HG03520 (cell line): Measurements from ENCODE around the gene ECHS1.
"Not testable (repeated sequence)": the region's sequence is repeated elsewhere in the genome, so short reads cannot be mapped to it uniquely, and the experiment has no call there.

Source experiments
- ATAC-seq: cut with Tn5 transposase; IDR thresholded peaks from one replicate; pipeline ENCODE4 v1.9.1; 2021; ENCODE audit warnings: mild to moderate bottlenecking, moderate library complexity; ENCODE audit not compliant: unreplicated experiment

The ECHS1 gene

DNA sequence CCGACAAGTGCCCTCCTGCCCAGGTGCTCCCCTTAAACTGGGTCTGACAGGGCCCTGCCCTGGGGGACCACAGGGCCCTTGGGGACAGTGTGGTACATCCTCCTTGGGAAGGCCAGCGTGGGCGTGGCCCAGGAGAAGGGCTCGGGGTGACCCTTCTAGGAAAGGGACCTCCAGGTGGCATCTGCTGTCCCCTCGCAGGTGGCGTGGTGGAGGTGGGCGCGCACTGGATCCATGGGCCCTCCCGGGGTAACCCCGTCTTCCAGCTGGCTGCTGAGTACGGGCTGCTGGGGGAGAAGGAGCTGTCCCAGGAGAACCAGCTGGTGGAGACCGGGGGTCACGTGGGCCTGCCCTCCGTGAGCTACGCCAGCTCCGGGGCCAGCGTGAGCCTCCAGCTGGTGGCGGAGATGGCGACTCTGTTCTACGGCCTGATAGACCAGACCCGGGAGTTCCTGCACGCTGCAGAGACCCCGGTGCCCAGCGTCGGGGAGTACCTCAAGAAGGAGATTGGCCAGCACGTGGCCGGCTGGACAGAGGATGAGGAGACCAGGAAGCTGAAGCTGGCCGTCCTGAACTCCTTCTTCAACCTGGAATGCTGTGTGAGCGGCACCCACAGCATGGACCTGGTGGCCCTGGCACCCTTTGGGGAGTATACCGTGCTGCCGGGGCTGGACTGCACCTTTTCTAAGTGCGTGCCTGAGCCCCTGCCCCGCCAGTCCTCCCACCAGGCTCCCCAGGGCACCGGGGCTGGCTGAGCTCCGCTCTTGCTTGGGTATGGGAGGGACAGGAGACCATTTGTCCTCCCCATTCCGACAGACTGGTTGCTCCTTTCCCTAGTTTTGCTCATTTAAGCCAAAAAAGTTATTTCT is 6.9 kb upstream of the ECHS1 start:
- ATAC-seq: no peak

DNA sequence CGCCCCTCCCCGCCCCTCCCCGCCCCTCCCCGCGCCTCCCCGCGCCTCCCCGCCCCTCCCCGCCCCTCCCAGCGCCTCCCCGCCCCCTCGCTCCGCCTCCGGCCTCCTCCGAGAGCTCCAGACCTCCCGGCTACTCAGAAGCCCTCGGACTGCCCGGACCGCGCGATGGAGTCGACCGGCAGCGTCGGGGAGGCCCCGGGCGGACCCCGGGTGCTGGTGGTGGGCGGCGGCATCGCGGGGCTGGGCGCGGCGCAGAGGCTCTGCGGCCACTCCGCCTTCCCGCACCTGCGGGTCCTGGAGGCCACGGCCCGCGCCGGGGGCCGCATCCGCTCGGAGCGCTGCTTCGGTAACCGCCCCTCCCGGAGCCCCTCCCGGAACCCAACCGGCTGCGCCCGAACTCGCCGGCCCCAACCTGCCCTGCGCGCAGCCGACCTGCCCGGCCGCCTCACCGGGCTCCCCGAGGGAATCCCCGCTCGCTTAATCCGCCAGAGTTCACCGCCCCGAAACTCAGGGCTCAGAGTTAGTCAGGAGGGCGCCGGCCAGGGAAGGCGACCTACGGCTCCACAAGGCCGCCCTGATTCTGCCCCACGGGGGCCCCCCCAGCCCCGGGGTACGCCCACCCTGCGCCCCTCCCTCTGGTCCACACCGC is 6.1 kb upstream of the ECHS1 start, which contains the start of gene PAOX:
PAOX (plus strand) TSS at position 111 of the 649 bp plus-strand sequence; CDS start at position 166, 55 bp downstream.
- peak; percentile 48 for ATAC-seq

DNA sequence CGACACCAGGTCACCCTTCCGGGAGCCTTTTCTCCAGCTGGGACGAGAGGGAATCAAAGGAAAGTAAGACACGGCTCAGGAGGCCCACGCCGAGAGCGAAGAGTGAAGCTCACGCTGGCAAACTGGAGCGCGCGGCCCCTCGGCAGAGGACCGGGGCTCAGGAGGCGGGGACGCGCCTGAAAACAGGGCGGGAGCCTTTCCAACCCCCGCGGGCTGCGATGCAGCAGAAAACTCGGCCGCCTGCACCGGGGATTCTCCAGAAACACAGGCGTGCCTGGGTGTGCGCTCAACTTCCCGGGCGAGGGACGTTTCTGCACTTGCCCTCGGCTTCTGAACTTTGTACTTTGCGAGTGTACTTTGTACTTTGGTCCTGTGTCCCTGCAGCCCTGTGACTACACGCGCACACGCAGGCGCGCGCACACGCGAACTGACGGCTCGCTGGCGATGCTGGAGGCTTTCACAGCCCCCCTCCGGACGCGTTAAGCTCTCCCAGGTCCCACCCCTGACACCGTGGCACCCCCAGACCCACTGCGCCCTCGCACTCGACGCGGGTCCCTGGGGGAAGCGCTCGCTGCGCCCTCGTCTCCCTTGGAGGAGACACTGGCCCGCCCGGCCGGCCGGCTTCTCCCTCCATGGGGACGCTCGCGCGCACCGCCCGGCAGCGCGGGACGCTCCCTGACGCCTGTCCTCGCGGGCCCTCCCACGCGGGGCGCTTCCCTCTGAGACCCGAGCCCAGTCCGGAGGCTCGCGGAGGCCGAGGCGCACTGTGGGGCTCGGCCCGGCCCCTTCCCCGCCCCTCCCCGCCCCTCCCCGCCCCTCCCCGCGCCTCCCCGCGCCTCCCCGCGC is 5.3 kb upstream of the ECHS1 start:
- peak; percentile 34 for ATAC-seq

DNA sequence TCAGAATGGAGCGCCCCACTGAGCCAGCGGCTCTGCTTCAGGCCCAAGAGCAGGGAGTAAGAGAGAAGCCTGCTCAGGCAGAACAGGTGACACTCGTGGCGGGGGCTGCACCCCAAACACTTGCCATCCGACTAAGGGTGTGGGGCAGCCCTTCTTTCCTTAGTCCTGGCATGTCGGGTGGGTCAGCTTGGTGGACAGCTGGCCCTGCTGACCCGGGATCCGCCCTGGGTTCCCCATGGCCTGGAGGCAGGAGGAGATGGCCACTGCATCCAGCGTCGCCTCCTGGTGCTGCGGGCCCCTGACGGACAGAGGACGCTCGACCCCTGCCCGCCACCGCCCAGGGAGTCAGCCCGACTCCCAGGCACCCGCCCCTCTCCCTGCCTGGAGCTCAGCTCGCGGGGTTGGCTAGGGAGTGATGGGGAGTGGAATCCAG is 4.7 kb upstream of the ECHS1 start:
- no peak for ATAC-seq

DNA sequence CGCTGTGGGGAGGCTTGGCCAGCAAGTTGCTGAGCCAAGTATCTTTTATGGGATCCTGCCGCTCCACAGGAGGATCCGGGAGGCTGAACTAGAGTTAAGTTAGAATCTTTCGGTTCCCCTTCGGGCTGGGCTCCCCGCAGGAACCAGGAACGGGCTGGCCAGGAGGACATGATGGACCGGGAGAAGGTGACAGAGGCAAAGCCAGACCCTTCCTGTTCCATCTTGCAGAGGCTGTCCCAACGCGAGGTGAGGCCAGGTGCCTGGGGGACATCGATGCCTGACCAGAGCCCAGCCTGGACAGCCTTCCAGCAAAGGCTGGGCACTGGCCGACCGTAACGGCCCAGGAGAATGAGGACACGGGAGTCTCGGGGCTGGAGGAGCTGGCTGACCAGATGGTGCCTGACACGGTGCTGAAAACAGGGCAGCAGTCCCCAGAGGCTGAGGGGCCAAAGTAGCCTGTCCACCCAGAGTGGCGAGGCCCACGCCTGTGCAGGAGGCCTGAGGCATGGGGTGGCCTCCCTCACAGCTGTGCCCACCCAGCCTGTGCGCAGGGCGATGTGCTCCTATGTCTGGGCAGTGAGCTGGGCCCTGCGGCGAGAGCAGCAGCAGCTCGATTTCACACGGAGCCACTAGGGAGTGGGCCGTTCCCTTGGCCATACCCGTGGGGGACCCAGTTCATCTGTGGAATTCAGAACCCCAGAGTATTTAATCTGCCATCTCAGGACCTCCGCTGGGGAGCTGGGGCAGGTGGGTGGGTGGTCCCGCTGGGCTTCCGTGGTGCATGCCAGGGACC is 4.1 kb upstream of the ECHS1 start:
- no peak for ATAC-seq

DNA sequence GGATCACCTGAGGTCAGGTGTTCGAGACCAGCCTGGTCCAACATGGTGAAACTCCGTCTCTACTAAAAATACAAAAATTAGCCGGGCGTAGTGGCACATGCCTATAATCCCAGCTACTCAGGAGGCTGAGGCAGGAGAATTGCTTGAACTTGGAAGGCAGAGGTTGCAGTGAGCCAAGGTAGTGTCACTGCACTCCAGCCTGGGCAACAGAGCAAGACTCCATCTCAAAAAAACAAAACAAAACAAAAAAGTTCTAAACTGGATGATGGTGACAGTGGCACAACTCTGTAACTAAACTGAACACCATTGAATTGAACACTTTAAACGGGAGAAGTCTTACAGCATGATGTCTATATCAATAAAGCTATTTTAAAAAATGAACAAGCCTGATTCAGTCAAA is 3.0 kb upstream of the ECHS1 start:
- not testable (repeated sequence) for ATAC-seq

DNA sequence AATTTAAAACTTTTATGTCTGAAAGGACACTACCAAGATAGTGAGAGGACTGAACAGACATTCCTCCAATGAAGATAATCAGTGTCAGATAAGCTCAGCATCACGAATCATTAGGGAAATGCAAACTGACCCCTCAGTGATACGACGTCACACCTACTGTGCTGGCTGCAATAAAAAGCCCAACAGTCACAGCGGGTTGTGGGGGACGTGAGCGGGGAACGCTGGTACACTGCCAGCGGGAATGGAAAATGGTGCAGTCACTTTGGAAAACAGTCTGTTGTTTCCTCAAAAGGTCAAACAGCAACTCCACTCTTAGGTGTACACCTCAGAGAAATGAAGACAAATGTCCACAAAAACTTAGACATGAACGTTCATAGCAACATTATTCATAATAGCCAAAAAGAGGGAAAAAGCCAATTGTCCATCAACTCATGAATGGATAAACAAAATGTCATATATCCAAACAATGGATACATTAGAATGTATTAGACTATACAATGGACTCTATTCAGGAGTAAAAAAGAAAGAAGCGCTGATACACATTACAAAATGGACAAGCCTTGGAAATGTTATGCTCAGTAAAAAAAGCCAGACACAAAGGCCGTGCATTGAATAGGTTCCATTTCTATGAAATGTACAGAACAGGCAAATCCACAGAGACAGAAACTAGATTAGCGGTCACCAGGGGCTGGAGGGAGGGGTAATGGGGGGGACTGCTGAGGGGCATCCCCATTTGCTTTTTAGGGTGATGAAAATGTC is 2.4 kb upstream of the ECHS1 start:
- no peak for ATAC-seq

DNA sequence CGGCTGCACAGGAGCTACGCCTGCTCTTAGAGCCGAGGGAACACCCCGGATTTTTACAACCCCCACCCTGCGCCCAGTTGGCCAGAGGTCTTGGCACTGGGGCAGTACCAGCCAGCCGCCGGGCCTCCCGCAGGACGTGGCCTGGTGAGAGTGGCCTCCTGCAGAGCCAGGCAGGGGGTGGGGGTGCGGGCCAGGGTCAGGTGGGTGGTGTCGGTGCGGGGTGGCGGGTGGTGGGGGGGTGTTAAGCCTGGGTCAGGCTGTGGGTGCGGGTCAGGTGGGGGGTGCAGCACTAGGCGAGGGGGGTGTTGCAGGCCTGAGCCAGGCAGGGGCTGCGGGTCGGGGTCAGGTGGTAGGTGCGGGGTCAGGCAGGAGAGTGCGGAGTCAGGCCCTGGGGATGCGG is 647 bp downstream of the ECHS1 start:
- no peak for ATAC-seq

DNA sequence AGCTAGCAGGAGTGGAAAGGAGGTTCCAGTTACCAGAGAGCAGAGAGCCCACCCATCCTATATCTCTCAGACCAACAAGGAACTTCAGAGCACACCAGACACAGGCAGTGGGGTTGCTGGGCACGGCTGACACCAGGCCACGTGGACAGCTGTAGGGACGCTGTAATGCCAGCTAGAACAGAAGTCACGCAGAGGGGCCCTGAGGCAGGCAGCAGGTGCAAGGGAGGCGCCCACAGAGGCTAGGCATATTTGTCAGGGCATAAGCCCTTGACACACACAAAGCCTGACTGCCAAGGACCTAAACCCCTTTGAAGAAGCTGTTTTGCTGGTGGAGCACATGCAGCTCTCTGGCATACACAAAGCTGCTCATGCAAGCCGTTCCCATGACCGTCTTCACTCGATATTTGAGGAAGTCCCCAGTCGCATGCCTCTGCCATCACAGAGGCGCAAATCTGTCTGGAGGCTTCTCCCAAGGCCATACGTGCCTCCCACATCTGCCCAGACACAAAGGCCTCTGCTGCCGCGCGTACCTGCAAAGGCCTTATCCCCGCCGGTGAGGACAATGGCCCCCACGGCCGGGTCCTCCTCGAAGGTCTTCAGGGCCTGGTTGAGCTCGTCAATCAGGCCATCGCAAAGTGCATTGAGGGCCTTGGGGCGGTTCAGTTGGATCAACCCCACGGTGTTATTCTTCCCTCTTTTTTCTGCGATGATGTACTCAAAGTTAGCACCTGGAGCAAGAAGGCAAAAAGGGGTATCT is 2.9 kb downstream of the ECHS1 start:
- no peak for ATAC-seq

DNA sequence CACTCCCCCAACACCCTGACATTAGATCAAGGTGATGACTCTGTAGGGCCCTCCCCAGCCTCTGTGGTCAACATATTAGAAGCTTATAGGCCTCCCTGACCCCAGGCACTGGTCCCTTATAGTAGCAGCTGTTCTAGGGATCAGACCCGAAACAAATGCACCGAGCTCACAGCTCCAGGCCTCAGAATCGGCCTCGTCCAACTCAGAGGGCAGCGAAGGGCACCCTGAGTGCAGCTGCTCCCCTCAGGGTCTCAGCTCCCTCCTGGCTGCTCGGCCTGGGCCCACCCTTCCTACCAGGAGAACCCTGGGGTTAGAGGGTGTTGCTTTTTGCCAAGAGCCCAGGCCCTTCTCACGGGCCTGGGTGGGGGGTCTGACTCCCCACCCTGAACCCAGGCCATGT is 5.0 kb downstream of the ECHS1 start:
- ATAC-seq: no peak

DNA sequence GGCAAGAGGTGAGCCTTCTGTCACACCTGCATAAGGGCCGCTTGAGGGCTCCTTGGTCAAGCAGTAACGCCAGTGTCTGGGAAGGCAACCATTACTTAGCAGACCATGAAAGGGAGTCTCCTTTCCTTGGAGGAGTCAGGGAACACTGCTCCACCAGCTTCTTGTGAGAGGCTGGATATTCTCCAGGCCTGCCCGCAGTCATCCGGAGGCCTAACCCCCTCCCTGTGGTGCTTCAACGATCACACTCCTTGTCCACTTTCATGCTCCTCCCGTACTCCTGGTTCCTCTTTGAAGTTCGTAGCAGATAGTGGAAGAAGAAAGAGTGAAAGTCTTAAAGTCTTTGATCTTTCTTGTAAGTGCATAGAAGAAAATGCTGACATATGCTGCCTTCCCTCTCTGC is 5.7 kb downstream of the ECHS1 start:
- ATAC-seq: not testable (repeated sequence)

DNA sequence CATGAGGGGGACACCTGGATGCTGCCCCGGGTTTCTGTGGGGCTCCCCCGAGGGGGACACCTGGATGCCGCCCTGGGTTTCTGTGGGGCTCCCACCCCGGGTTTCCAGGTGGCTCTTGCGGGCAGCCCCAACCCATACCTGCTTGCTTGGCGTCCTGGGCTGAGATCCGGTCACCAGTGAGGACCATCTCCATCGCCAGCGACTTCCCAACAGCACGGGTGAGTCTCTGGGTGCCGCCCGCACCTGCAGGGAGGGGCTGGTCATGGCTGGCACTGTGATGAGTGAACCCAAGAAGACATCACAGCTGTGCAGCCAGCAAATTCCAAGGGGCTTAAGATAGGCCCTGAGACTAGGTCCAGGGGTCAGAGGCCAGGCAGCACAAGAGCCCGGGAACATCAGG is 6.4 kb downstream of the ECHS1 start:
- ATAC-seq: no peak

DNA sequence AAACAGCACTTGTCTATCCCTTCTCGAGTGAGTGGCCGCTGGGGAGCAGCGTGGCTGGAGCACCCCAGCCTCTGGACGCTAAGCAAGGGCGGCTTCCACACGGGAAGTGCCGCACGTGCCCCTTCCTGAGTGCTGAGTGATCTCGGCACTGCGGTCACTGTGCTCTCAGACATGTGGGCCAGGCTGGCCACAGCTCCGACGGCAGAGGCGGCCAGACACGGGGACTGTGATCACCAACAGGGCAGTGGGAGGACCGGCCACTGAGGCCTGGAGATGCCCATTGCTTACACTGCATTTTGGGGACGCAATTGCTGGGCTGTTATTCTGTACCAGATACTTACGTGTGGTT is 7.0 kb downstream of the ECHS1 start:
- no peak for ATAC-seq

DNA sequence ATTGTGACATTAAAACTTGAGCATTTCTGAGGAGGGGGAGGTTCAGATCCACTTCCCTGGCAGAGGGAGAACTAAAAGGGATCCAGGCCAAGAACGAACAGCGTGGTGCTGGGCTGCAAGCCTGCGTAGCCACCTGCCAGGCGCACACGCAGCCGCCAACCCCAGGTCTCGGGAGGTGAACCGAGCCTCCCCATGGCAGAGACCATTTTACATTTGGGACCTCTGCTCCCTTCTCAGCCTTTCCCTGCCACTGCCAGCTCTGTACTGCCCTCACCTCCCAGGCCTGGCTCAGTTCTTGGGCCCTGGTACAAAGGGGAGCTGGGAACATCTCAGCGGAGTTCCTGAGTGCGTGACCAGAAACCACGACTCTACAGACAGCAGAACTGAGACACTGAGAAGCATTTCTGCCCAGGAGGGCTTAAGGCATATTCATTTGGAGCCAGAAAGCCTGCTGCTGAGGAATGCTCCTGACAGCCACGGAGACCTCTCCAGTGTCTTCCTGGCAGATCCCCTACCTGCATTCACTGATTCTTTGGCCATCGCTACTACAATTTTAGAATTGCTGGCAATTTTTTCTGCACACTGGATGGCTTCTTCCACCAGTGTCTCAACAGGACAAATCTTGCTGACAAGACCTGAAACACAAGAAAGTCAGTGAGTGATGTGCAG is 7.6 kb downstream of the ECHS1 start:
- ATAC-seq: no peak

DNA sequence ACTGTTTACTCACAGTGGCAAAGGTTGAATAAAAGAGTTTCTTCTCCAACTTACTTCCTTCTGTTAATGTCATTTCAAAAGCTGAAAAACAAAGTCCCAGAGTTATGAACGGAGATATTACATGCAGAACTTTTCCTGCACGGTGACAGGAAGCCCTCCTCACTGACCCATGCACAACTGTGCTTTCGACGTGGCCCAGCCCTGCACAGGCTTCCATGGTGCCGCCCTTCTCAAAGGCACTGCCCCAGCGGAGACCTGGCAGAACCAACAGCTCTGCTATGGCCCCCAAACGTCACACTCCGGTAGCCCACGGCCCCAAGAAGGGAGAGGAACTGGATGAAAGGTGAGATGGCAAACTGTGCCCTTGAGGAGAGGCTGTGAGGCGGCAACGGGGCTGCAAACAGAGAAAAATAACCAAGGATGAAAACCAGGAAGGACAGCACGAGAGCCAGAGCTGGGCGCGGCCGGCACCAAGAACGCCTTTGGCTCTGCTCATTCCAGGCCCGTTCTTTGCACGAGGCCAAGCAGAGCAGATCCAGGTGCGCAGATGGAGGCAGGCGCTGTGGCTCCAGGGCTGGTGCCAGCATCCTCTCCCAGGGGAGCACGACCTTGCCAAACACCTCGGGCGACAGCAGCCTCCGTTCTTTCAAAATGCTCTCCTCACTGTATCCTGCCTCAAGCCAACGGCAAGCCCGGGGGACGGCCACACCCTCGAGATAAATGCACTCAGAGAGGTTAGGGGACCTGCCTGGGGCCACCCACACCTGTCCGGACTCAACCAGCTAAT is 8.3 kb downstream of the ECHS1 start:
- ATAC-seq: no peak

DNA sequence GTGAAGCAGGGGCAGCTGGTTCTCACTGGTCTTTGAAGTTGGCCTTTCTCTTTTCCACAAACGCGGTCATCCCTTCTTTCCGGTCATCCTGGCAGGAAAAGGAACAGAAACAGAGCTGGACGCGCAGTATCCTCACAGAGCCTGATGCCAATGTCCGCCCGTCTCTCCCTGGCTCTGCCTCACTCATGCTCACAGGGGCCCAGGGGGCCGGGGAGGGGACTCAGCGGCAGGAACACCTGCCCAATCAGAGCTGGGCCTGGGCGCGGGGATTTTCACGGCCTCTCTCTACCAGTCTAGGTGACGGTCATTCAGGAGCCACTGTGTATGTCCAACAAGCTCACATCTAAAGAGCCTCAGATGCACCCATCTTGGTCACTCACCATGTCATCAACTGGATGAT is 10.3 kb downstream of the ECHS1 start:
- ATAC-seq: no peak

DNA sequence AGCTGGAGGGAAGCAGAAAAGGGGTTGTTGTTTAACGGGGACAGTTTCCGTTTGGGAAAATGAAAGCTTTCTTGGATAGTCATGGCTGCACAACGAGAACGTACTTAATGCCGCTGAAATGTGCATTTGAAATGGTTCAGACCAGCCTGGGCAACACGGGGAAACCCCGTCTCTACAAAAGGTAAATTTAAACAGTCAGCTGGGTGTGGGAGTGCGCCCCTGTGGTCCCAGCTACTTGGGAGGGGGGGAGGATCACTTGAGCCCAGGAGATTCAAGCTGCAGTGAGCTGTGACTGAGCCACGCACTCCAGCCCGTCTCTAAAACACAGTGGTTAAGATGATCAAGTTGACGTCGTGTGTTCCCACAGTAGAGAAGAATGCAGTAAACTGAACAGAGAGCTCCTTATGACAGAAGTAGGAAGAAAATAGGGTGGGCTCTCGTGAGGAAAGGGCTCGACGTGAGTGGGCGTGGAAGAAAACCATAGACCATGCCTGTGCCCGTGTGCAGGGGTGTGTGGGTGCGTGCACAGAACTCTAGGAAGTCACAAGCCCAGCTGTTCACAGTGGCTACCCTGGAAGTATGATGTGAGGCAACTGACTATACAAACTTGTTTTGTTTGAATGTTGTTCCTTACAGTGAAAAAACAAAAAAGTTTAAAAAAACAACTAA is 11.2 kb downstream of the ECHS1 start:
- no peak for ATAC-seq
